ENCODE results near the gene SF3A1.

- TF ChIP-seq CTCF (IDR thresholded peaks at IDR 0.05) (no peak), POLR2A (IDR thresholded peaks at IDR 0.05) (no peak)
These were observed 74.1 kb downstream of the SF3A1 start for GRCh38 chr22:30282616-30283046.

All from heart left ventricle (tissue), 13 donors.